SW 1271 (cell line): Measurements from ENCODE around the gene SLC19A3.
"Not testable (repeated sequence)": the region's sequence is repeated elsewhere in the genome, so short reads cannot be mapped to it uniquely, and the experiment has no call there.

ENCODE experiments used
- DNase-seq, 2 experiments: peaks; one replicate each; lab custom pipeline; 2025; lab: John Stamatoyannopoulos, UW

The SLC19A3 gene

GRCh38 chr2:227717687-227718567, at the start of gene SLC19A3:
Gene SLC19A3, minus strand, starts transcription at chr2:227718028. Its CDS starts 15,710 bp downstream, at chr2:227702318.
- no peak for DNase-seq

- DNase-seq, result peak in 1 of 2 experiments; percentile 69
Observed at GRCh38 chr2:227766373-227766883, 48.6 kb upstream of the SLC19A3 start.

- DNase-seq, result no peak
Observed at GRCh38 chr2:227765788-227766372, 48.1 kb upstream of the SLC19A3 start.

GRCh38 chr2:227761740-227762476, 44.1 kb upstream of the SLC19A3 start:
- no peak for DNase-seq

- DNase-seq, result no peak
Observed at GRCh38 chr2:227759411-227760118, 41.7 kb upstream of the SLC19A3 start.

- DNase-seq, result not testable (repeated sequence)
Observed at GRCh38 chr2:227756261-227756660, 38.4 kb upstream of the SLC19A3 start.

GRCh38 chr2:227748079-227748478, 30.3 kb upstream of the SLC19A3 start:
- DNase-seq, result no peak

- no peak for DNase-seq
Observed at GRCh38 chr2:227745594-227745993, 27.8 kb upstream of the SLC19A3 start, which contains the start of gene SCYGR8. Gene SCYGR8, plus strand, starts transcription at chr2:227745894. Its CDS starts 0 bp downstream, at chr2:227745894.

- DNase-seq, result not testable (repeated sequence)
Observed at GRCh38 chr2:227740705-227741104, 22.9 kb upstream of the SLC19A3 start.

- DNase-seq, result no peak
Observed at GRCh38 chr2:227739351-227739750, 21.5 kb upstream of the SLC19A3 start.

- no peak for DNase-seq
Observed at GRCh38 chr2:227728035-227728434, 10.2 kb upstream of the SLC19A3 start, which contains the start of gene SCYGR7. Gene SCYGR7, plus strand, starts transcription at chr2:227728335. Its CDS starts 0 bp downstream, at chr2:227728335.

- DNase-seq, result no peak
Observed at GRCh38 chr2:227724394-227725039, 6.7 kb upstream of the SLC19A3 start, which contains the start of gene SCYGR6. Gene SCYGR6, minus strand, starts transcription at chr2:227724757. Its CDS starts 0 bp downstream, at chr2:227724757.

- not testable (repeated sequence) for DNase-seq
Observed at GRCh38 chr2:227722821-227723220, 5.0 kb upstream of the SLC19A3 start.

- no peak for DNase-seq
Observed at GRCh38 chr2:227720680-227721079, 2.9 kb upstream of the SLC19A3 start.

- no peak for DNase-seq
Observed at GRCh38 chr2:227719641-227720040, 1.8 kb upstream of the SLC19A3 start.

GRCh38 chr2:227716501-227716900, 1.3 kb downstream of the SLC19A3 start:
- no peak for DNase-seq

GRCh38 chr2:227713291-227713690, 4.5 kb downstream of the SLC19A3 start:
- no peak for DNase-seq

GRCh38 chr2:227710986-227711385, 6.8 kb downstream of the SLC19A3 start:
- DNase-seq, result no peak

GRCh38 chr2:227707390-227707789, 10.4 kb downstream of the SLC19A3 start:
- no peak for DNase-seq

- no peak for DNase-seq
Observed at GRCh38 chr2:227706859-227707258, 11.0 kb downstream of the SLC19A3 start.

- DNase-seq, result no peak
Observed at GRCh38 chr2:227703961-227704360, 13.9 kb downstream of the SLC19A3 start.
